SK-N-SH (cell line): ENCODE data around the gene RAD23A.

Experiments
- CTCF ChIP-seq: fragments of 200-600 bp; sonication (generic); IDR thresholded peaks from 2 replicates; pipeline ENCODE4 v1.6.1; 2017; ENCODE audit warnings: antibody characterized with exemption, mild to moderate bottlenecking, moderate library complexity
- EZH2phosphoT487 ChIP-seq: fragments of 200-600 bp; sonication (generic); IDR thresholded peaks from 2 replicates; pipeline ENCODE4 v1.6.1; 2017; ENCODE audit warnings: low read depth, mixed run types, mild to moderate bottlenecking, antibody characterized with exemption, moderate library complexity, borderline replicate concordance
- FOXJ3 ChIP-seq: sonication (generic); formaldehyde crosslinking; IDR thresholded peaks from 2 replicates; pipeline ENCODE4 v1.5.1; 2020; ENCODE audit warnings: mild to moderate bottlenecking, missing genetic modification reagents
- GABPA ChIP-seq: IDR thresholded peaks from 2 replicates; pipeline ENCODE4 v1.4.0; 2012; ENCODE audit warnings: low read depth, mild to moderate bottlenecking
- JUND ChIP-seq: IDR thresholded peaks from 2 replicates; pipeline ENCODE4 v1.4.0; 2012
- MAX ChIP-seq: IDR thresholded peaks from 2 replicates; pipeline ENCODE4 v1.4.0; 2012; ENCODE audit warnings: low read depth

DNA sequence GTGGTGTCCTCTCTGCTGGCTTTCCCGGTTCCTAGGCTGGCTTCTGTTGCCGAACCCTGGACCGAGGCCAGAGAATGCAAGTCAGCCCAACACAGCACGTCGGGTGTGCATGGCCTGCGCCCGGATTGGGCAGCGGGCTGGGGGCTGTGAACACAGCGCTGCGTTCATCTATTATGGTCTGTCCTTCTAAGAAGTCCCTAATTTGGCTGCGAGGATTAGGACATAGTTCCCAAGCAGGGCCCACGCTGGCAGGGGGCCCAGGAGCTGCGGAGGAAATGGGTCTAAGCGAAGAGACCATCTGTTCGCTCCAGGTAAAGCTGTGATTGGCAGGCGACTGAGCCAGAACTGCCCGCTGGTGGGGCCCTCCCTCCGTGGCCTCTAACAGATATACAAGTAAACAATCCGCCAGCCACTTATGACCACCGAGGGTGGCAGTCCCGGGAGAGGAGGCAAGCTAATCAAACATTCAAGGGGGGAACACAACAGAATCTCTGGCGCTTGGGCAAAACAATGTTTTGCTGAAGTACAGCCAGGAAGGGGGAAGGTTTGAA is 32.6 kb upstream of the RAD23A start:
- TF ChIP-seq EZH2phosphoT487 = no peak
- 0 out of 2 replicates have a peak, but pooled peaks have one; percentile 18 for TF ChIP-seq FOXJ3 (CRISPR knock-in tag)
- no peak for TF ChIP-seq CTCF
- no peak for TF ChIP-seq JUND
- TF ChIP-seq GABPA = no peak
- no peak for TF ChIP-seq MAX
